SKM-1 (cell line): ENCODE data around the gene VSIG10.

ENCODE experiments used
- DNase-seq: peaks from one replicate; lab custom pipeline; 2025; ENCODE audit not compliant: unreplicated experiment; lab: John Stamatoyannopoulos, UW

VSIG10 gene

DNA sequence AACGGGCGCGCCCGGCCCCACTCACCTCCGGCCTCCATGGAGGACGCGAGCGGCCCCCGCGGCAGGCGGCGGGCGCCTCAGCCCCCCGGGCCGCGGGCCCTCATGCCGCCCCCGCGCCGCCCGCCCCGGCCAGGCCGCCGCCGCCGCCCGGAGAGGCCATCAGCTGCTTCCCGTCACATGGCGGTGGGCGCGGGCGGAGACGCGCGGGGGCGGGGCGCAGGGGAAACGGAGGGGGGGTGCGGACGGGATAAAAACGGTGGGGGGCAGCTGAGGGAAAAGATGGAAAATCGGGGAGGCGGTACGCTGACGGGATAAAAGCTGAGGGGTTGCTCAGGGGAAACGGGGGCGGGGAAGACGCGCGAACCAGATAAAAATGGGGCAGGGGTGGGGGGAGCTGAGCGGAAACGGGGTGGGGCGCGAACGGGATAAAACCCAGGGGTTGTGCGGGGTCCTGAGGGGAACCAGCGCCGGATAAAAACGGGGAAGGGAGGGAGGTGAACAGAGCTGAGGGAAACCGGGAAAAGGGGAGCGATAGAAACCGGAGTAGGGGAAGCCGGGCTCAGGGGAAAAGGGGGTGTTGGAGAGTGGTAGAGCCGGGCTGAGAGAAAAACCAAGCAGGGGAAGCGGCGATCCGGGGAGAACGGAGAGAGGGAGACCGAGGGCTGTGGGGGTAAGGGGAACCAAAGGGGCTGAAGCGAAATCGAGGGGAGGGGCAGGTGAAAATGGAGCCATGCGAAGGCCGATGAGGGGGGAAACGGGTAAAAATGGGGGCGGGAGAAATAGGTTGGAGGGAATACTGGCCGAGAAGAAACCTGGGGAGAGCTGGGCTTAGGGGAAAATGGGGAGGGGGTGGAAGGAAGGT, 42.6 kb downstream of the VSIG10 start, which contains the start of gene WSB2:
WSB2 (minus strand) TSS at position 169 of the 862 bp plus-strand sequence; CDS start at position 38, 131 bp downstream.
- no peak for DNase-seq

DNA sequence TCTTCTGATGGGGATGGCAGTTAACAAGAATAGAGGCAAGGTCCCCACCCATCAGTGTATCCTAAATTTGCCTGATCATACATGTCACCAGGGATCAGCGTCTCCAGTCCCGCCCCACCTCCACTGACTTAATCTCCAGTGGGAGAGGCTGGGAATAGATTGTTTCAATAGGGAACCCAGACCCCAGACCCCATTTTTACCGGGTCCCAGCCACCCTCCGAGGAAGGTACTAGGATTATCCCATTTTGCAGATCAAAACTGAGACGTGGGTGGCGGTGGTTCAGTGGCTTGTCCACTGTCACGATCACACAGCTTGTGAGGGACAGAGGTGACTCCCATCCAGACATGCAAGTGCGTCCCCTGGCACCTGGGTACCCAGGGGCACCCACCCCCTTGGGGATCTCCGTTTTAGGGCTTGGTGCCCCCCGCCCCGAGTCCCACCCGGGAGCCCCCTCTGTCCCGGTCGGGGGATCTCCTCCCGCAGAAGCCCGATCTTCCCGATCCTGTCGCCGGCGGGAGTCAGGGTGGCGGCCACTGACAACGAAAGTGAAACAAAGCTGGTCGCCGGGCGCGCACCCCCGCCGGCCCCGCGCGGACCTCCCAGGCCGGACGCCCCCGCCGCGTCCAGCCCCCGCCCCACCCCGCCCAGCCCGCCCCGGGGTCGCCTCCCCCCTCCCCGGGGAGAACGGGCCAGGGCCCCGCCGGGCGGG, 43.4 kb downstream of the VSIG10 start:
- DNase-seq = no peak

DNA sequence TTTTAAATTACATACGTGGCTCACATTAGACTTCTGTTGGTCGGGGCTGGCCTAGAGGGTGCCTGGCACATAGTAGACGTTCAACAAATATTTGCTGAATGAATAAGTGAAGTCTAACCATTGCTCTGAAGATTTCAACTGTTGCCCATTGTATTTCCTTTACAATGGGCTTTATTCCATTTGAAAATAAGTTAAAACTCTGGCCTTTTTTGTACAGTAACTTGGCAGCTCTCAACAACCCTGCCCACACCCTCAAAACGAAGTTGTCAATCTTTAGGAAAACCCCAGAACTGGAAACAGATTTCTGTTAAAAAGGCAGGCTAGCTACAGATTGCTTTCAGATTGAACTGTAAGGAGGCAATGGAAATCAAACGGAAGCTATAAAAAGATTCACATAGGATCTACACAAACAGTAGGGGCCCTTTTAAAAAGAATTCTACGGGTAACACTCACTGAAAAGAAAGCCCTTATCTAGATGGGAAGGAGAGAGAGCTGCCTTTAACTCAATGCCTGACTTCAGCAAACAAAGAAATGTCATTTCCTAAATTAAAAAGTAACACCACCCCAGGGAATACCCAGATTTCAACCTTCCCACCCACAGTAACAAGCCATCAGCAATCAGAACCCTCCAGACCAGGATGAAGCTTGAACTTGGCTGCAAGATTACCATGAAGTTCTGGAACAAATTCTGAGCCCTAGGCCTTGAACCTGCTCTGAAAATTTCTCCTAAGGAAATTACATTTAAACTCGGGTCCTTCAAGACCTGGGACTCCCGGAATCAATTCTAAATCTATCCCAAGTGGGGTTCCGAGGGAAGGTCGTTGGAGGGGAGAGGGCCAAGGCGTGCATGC, 44.2 kb downstream of the VSIG10 start:
- no peak for DNase-seq

DNA sequence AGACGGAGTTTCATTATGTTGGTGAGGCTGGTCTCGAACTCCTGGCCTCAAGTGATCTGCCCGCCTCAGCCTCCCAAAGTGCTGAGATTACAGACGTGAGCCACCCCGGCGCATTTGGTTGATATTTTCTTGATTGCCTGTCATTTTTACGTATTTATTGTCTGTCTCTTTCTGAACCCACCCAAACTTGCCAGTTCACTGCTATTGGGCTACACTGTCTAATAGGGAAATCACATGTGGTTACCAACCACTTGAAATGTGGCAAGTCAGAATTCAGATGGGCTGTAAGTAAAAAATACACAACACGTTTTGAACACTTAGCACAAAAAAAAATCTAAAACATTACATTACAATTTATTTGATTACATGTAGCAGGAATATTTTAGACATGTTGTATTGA, 44.9 kb downstream of the VSIG10 start:
- no peak for DNase-seq

GRCh38 chr12:118058227-118058626, 45.6 kb downstream of the VSIG10 start:
- no peak for DNase-seq

GRCh38 chr12:118055865-118056773, 47.7 kb downstream of the VSIG10 start:
- DNase-seq = no peak

GRCh38 chr12:118055144-118055557, 48.7 kb downstream of the VSIG10 start:
- DNase-seq = no peak

GRCh38 chr12:118053071-118053985, 50.5 kb downstream of the VSIG10 start:
- no peak for DNase-seq

DNA sequence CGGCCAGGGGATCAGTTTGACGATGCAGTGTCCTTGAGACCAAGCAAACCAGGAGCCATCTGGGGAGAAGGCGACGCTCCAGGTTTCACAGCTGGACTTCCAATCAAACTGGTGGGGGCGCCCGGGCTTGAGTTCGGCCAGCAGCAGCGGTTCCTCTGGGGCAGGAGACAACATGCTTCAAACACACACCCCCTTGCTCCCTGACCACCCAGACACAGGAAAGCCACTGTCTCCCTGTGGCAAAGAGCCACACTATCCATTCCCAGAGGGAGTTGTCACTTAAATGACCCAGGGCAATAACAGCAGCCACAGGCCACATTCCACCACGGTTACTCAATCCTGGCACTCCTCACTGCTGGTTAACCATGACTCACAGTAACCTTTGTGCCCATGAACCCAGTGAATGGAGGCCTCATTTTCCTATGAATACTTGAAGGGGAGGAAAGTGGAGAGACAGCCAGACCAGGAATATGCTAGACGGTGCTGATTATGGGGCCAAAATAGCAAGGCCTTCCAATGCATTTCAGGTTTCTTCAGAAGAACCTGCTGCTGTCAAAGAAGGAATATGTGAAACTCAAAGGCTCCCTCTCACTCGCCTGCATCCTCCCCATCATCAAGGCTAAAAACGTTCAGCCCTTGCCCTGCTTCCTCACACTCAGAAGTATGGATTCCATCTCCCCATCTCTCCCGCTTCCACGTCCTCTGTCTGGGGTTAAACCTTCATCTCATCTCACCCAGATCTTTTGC, 51.3 kb downstream of the VSIG10 start:
- no peak for DNase-seq

GRCh38 chr12:118050972-118051910, 52.6 kb downstream of the VSIG10 start:
- DNase-seq = no peak

- no peak for DNase-seq
Observed at GRCh38 chr12:118046430-118046829, 57.4 kb downstream of the VSIG10 start.

- DNase-seq = no peak
Observed at GRCh38 chr12:118044577-118044976, 59.2 kb downstream of the VSIG10 start.

DNA sequence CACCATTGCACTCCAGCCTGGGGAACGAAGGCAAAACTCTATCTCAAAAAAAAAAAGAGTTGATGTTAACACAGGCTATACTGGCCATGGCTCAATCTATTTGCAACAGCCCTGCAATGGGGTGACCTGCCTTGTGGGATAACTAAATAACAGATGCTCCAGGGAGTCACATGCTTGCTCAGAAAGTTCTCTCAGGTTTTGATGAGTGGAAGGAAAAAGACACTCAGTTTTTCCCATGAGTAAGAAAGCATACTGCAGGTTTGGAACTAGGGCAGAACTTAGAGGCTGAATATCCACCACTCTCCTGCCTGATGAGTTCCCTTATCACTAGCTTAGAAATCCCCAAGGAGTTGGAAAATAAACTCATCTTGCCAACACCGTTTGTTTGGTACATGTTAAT, 59.7 kb downstream of the VSIG10 start:
- DNase-seq = no peak

- DNase-seq = no peak
Observed at GRCh38 chr12:118042091-118042490, 61.7 kb downstream of the VSIG10 start.

DNA sequence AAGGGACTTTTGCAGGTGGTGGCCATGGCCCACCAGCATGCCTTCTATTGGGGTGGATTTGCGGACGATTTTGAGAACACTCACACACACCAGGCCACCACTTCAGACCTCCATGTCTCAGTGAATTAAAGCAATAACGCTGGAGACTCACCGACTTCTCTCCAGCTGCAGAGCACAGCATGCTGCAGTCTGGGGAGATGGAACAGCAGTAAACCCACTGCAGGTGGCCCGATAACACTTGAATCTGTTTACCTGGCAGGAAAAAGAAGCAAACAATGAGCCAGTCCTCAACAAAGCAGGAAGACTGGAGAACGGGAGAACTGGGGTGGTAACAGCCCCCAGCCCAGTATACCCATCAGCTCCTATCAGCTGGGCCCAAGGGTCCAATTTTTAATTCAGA, 65.7 kb downstream of the VSIG10 start:
- DNase-seq = no peak

GRCh38 chr12:118036672-118037411, 67.0 kb downstream of the VSIG10 start:
- no peak for DNase-seq
